Measurements from ENCODE around the gene NPAS2.
A peak's percentile ranks its signal among the peaks of the same experiment; 100 is the strongest.

NPAS2 gene, protein sequence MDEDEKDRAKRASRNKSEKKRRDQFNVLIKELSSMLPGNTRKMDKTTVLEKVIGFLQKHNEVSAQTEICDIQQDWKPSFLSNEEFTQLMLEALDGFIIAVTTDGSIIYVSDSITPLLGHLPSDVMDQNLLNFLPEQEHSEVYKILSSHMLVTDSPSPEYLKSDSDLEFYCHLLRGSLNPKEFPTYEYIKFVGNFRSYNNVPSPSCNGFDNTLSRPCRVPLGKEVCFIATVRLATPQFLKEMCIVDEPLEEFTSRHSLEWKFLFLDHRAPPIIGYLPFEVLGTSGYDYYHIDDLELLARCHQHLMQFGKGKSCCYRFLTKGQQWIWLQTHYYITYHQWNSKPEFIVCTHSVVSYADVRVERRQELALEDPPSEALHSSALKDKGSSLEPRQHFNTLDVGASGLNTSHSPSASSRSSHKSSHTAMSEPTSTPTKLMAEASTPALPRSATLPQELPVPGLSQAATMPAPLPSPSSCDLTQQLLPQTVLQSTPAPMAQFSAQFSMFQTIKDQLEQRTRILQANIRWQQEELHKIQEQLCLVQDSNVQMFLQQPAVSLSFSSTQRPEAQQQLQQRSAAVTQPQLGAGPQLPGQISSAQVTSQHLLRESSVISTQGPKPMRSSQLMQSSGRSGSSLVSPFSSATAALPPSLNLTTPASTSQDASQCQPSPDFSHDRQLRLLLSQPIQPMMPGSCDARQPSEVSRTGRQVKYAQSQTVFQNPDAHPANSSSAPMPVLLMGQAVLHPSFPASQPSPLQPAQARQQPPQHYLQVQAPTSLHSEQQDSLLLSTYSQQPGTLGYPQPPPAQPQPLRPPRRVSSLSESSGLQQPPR

DNA sequence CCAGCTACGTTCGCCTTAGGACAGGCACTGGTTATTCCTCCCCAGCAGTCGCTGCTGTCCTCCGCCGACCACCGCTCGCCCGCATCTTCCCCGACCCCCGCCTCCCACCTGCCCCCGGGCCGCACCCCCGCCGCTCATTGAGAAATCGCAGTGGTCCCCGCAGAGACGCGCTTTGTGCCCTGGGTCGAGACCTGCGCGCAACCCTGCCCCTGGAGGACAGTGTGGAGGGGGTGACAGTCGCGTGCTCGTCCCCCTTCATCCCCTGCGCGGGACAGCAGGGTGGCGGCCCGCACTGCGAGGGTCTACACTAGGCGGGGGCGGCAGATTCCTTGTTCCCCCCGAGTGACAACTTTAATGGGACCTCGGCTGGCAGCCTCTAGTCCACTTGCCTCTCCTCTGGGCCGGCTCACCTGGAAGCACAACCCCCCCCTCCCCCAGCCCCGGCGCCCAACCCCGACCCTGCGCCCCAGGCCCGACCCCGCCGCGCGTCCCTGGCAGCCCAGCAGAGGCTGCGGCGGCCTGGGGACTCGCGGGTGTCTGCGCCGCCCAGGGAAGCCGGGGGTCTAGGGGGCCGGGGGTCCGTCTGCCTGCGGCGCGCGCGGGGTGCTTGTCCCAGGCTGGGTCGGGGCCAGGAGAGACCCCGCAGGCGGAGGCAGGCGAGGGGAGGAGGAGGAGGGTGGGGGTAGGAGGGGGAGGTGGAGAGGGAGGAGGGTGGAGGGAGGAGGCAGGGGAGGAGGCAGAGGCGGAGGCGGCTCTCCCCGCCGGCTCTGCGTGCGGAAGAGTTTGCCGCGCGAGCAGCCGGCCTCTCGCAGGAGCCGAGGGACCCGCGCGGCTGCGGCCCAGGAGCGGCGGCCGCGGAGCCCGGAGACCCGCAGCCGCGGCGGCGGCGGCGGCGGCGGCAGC lies at the start of gene NPAS2:
Gene NPAS2 (plus strand): TSS at position 770 of the 903 bp plus-strand sequence. CDS start 84,616 bp downstream, outside the sequence.
- H3K4me3 ChIP-seq (ENCODE audit: low read length): peak within 1 kb of the TSS; percentile 73
- peak; percentile 47 for DNase-seq (ENCODE audit: low read depth)
- TF ChIP-seq, protein P1, sequence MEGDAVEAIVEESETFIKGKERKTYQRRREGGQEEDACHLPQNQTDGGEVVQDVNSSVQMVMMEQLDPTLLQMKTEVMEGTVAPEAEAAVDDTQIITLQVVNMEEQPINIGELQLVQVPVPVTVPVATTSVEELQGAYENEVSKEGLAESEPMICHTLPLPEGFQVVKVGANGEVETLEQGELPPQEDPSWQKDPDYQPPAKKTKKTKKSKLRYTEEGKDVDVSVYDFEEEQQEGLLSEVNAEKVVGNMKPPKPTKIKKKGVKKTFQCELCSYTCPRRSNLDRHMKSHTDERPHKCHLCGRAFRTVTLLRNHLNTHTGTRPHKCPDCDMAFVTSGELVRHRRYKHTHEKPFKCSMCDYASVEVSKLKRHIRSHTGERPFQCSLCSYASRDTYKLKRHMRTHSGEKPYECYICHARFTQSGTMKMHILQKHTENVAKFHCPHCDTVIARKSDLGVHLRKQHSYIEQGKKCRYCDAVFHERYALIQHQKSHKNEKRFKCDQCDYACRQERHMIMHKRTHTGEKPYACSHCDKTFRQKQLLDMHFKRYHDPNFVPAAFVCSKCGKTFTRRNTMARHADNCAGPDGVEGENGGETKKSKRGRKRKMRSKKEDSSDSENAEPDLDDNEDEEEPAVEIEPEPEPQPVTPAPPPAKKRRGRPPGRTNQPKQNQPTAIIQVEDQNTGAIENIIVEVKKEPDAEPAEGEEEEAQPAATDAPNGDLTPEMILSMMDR (conservative IDR thresholded peaks at IDR 0.05; ENCODE audit: low read length): no peak

DNA sequence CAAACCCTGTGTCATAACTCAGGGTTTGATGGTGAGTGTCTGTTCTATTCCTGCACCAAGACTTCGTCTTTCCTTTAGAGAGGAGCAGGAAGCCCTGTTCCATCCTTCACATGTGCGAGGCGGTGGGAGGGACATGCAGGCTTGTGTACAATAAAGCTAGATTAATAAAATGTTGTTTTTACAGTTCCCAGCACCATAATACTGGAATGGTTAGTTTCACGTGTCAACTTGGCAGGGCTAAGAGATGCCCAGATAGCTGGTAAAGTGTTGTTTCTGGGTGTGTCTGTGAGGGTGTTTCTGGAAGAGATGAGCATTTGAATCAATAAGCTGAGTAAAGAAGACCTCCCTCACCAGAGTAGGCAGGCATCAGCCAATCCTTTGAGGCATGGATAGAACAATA lies 48.8 kb upstream of the NPAS2 start:
- H3K4me3 ChIP-seq (ENCODE audit: low read length): no peak overlapping the region
- no peak for DNase-seq (ENCODE audit: low read depth)
- TF ChIP-seq, protein P1 (conservative IDR thresholded peaks at IDR 0.05; ENCODE audit: low read length): no peak

DNA sequence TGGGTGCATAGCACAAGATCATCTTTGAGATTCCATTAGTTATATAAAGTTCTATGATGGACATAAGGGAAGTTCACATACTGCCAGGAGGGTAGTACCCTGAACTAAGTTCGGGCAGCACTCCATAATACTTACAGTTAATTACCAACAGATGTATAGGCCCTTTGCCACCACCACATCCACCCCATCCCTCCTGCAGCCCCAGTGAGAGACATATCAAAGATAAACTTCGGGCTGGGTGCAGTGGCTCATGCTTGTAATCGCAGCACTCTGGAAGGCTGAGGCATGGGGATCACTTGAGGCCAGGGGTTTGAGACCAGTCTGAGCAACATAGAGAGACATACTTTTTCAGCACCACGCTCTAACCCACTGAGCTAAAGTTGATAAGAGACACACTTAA lies 46.4 kb upstream of the NPAS2 start:
- H3K4me3 ChIP-seq (ENCODE audit: low read length): no peak overlapping the region
- TF ChIP-seq, protein P1 (conservative IDR thresholded peaks at IDR 0.05; ENCODE audit: low read length): no peak
- DNase-seq (ENCODE audit: low read depth): peak; percentile 58

DNA sequence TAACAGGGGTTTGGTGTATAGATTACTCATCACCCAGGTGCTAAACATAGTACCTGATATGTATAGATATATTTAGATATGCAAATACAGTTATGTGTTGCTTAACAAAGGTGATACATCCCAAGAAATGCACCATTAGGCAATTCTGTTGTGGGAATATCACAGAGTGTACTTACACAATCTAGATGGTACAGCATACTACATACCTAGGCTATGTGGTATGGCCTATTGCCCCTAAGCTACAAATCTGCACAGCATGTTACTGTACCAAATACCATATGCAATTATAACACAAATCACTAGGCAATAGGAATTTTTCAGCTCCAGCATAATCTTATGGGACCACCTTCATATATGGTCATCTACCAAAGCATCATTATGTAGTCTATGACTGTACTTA lies 43.5 kb upstream of the NPAS2 start:
- DNase-seq (ENCODE audit: low read depth): no peak
- H3K4me3 ChIP-seq (ENCODE audit: low read length): no peak overlapping the region
- TF ChIP-seq, protein P1 (conservative IDR thresholded peaks at IDR 0.05; ENCODE audit: low read length): no peak

DNA sequence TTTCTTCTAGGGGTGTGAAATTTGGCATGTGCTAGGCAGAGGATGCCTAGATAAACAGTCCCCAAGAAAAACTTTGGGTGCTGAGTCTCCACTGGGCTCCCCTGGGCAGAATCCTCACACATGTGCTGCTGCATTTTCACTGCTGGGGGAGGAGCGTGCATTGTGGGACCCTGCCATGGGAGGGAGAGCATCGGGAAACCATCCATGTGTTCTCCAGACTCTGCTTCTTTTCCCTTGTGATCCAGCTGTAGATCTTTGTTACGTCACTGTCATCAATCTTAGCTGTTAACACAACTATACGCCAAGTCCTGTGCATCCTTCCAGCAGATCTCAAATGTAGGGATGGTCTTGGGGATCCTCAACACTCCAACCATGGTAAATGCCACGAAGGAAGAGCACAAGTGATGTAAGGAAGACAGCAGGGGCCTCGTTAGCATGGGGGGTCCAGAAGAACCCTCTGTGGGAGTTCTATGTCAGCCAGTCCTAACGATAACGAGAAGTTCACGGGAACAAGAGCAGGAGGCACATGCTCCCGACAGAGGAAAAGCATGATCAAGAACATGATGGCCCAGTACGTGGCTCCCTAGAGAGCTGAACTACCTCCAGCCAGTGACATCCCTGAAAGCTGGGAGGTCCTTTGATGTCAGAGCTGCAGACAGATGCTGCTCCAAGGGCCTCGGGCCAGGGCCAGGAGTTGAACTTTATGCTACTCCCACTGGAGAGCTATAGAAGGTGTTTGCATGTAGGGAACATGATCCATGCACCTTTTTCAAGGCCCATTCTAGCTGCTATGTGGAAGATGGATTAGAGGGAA lies 41.1 kb upstream of the NPAS2 start:
- H3K4me3 ChIP-seq (ENCODE audit: low read length): no peak overlapping the region
- no peak for DNase-seq (ENCODE audit: low read depth)
- TF ChIP-seq, protein P1 (conservative IDR thresholded peaks at IDR 0.05; ENCODE audit: low read length): no peak

DNA sequence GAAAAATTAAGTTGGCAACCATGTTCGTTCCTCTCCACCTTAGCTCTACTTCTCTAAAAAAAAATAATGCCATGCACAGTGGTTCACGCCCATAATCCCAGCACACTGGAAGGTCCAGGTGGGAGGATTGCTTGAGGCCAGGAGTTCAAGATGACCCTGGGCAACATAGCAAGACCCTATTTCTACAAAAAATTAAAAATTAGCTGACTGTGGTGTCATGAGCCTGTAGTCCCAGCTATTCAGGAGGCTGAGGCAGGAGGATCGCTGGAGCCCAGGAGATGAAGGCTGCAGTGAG lies 40.1 kb upstream of the NPAS2 start:
- DNase-seq (ENCODE audit: low read depth): no peak
- H3K4me3 ChIP-seq (ENCODE audit: low read length): no peak overlapping the region
- TF ChIP-seq, protein P1 (conservative IDR thresholded peaks at IDR 0.05; ENCODE audit: low read length): no peak

All from AG10803 (cell line).